Ovary (tissue), 3 donors: ENCODE data around the gene CAMTA1.

Experiments used
- CTCF ChIP-seq, 3 donors: fragments of 450-650 bp in 2 of 3; fragments of 200-600 bp in 1 of 3; IDR thresholded peaks; one replicate each; pipeline versions ENCODE4 v1.5.1 to v1.8.0; 2016 to 2022; ENCODE audit warnings: antibody characterized with exemption in 3 of 3, mild to moderate bottlenecking in 1 of 3
- POLR2A ChIP-seq: fragments of 450-650 bp; IDR thresholded peaks from one replicate; pipeline ENCODE4 v1.6.1; 2017; ENCODE audit warnings: antibody characterized with exemption, mild to moderate bottlenecking, moderate library complexity
- donor health status: DM: no; HTN: no; CAD: no.

- TF ChIP-seq POLR2A (no peak), CTCF (IDR thresholded peaks at IDR 0.05) (no peak)
Measured at GRCh38 chr1:7778133-7778628, 992.9 kb downstream of the CAMTA1 start.
